ENCODE data around the gene CLRN1.

CLRN1 gene

DNA sequence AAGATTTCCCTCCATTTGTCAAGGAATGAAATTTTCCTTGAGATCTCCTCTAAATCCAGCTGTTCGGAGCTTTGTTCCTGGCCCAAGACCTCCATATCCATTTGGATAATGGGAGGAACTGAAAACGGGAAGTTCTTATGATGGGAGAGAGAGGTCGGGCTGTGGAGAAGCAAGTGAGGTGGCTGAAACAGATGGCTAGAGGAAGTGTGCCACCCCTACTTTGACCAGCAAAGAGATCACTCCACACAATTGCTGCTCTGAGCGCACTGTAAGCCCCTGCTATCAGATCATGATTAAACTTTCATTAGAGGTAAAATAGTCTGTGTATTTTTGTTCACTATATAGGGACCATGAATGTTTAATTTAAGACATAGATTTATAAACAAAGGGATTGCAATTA lies 67.2 kb downstream of the CLRN1 start, which contains the start of gene MINDY4B:
MINDY4B (minus strand) TSS at position 101 of the 400 bp plus-strand sequence; CDS start at position 101, 0 bp downstream.
- no peaks in the 10 kb centered on the region for H3K9me3 ChIP-seq (ENCODE audit: insufficient read depth, low read depth, low read length)
- no peaks in the 10 kb centered on the region for H3K4me1 ChIP-seq (ENCODE audit: insufficient read depth, low read length, poor library complexity, severe bottlenecking)
- H3K4me2 ChIP-seq (ENCODE audit: low read depth, low read length, poor library complexity, severe bottlenecking), result no peak within 1 kb of the TSS
- H3F3A ChIP-seq (ENCODE audit: low read depth), result no peaks in the 10 kb centered on the region
- no peaks in the 10 kb centered on the region for H3K27me3 ChIP-seq (ENCODE audit: insufficient read depth, low read length, poor library complexity, severe bottlenecking)
- H3K36me3 ChIP-seq (ENCODE audit: insufficient read depth, low read length), result no peaks in the 10 kb centered on the region
- TF ChIP-seq EZH2phosphoT487 (IDR thresholded peaks at IDR 0.05; ENCODE audit: borderline replicate concordance), result no peak
- TF ChIP-seq, protein P1, sequence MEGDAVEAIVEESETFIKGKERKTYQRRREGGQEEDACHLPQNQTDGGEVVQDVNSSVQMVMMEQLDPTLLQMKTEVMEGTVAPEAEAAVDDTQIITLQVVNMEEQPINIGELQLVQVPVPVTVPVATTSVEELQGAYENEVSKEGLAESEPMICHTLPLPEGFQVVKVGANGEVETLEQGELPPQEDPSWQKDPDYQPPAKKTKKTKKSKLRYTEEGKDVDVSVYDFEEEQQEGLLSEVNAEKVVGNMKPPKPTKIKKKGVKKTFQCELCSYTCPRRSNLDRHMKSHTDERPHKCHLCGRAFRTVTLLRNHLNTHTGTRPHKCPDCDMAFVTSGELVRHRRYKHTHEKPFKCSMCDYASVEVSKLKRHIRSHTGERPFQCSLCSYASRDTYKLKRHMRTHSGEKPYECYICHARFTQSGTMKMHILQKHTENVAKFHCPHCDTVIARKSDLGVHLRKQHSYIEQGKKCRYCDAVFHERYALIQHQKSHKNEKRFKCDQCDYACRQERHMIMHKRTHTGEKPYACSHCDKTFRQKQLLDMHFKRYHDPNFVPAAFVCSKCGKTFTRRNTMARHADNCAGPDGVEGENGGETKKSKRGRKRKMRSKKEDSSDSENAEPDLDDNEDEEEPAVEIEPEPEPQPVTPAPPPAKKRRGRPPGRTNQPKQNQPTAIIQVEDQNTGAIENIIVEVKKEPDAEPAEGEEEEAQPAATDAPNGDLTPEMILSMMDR (conservative IDR thresholded peaks at IDR 0.05; ENCODE audit: low read length), result no peak
- H3K79me2 ChIP-seq (ENCODE audit: insufficient read depth, low read length), result no peaks in the 10 kb centered on the region
- no peak within 1 kb of the TSS for H3K4me3 ChIP-seq (ENCODE audit: low read length, poor library complexity, severe bottlenecking)
- no peak within 1 kb of the TSS for H3K9ac ChIP-seq (ENCODE audit: low read depth, low read length, poor library complexity, severe bottlenecking)
- no peaks in the 10 kb centered on the region for H4K20me1 ChIP-seq (ENCODE audit: insufficient read depth, low read length, poor library complexity, severe bottlenecking)
- H3K9me2 ChIP-seq (replicated peaks; ENCODE audit: low read depth, low read length), result no peaks in the 10 kb centered on the region
- H2AFZ ChIP-seq (ENCODE audit: low read length), result no peak within 1 kb of the TSS

DNA sequence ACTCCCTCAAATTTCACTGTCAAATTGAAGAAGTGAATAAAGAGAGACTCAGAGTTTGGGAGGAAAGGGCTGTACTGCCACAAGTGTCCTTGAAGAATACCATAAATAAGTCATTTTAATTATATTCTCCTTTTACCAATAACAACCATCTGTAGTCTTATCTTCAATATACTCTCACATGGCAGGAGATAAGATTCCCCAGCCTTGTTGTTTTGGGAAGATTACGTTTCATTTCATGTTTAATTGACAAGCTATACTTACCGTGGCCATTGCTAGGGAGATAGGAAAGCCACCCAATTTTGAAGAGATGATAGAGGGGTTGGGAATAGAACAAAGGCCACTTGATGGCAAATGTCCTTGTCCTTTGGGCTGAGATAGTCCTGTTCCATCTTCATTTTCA lies 69.5 kb downstream of the CLRN1 start:
- no peaks in the 10 kb centered on the region for H3K9me3 ChIP-seq (ENCODE audit: insufficient read depth, low read depth, low read length)
- no peaks in the 10 kb centered on the region for H3K36me3 ChIP-seq (ENCODE audit: insufficient read depth, low read length)
- peaks cover 19% of the 10 kb centered on the region for H3K4me1 ChIP-seq (ENCODE audit: insufficient read depth, low read length, poor library complexity, severe bottlenecking)
- no peak for TF ChIP-seq EZH2phosphoT487 (IDR thresholded peaks at IDR 0.05; ENCODE audit: borderline replicate concordance)
- TF ChIP-seq, protein P1 (conservative IDR thresholded peaks at IDR 0.05; ENCODE audit: low read length), result no peak
- H3K4me3 ChIP-seq (ENCODE audit: low read length, poor library complexity, severe bottlenecking), result no peak overlapping the region
- H4K20me1 ChIP-seq (ENCODE audit: insufficient read depth, low read length, poor library complexity, severe bottlenecking), result no peaks in the 10 kb centered on the region
- H3K27me3 ChIP-seq (ENCODE audit: insufficient read depth, low read length, poor library complexity, severe bottlenecking), result no peaks in the 10 kb centered on the region
- no peaks in the 10 kb centered on the region for H3K9me2 ChIP-seq (replicated peaks; ENCODE audit: low read depth, low read length)
- H3K79me2 ChIP-seq (ENCODE audit: insufficient read depth, low read length), result no peaks in the 10 kb centered on the region
- H2AFZ ChIP-seq (ENCODE audit: low read length), result no peak overlapping the region
- no peak overlapping the region for H3K4me2 ChIP-seq (ENCODE audit: low read depth, low read length, poor library complexity, severe bottlenecking)
- H3K9ac ChIP-seq (ENCODE audit: low read depth, low read length, poor library complexity, severe bottlenecking), result no peak overlapping the region
- no peaks in the 10 kb centered on the region for H3F3A ChIP-seq (ENCODE audit: low read depth)

DNA sequence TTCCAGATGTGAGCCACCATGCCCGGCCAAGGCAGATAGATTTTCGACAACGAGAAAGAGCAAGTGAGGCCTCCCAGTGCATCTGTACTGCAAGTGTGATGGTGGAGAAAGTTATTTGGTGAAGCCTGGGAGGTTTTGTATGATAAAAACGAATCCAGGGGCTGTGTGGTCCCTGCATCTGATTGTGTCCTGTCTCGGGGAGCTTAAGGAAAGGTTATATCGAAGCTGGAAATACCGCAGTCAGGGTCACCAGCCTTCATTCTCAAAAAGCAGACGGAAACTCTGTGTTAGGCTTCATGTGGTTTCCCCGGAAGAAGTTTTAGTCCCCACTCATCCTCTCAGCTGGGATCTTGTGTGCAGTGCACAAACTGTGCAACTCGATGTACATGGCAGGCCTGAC lies 70.7 kb downstream of the CLRN1 start:
- Histone ChIP-seq H3K27me3 (ENCODE audit: insufficient read depth, low read length, poor library complexity, severe bottlenecking) (no peaks in the 10 kb centered on the region), H3K4me1 (ENCODE audit: insufficient read depth, low read length, poor library complexity, severe bottlenecking) (peaks cover 19% of the 10 kb centered on the region), H3K79me2 (ENCODE audit: insufficient read depth, low read length) (no peaks in the 10 kb centered on the region), H3K36me3 (ENCODE audit: insufficient read depth, low read length) (no peaks in the 10 kb centered on the region), H3F3A (ENCODE audit: low read depth) (no peaks in the 10 kb centered on the region), H3K4me2 (ENCODE audit: low read depth, low read length, poor library complexity, severe bottlenecking) (no peak overlapping the region), H3K9me3 (ENCODE audit: insufficient read depth, low read depth, low read length) (no peaks in the 10 kb centered on the region), H3K9ac (ENCODE audit: low read depth, low read length, poor library complexity, severe bottlenecking) (no peak overlapping the region), H4K20me1 (ENCODE audit: insufficient read depth, low read length, poor library complexity, severe bottlenecking) (no peaks in the 10 kb centered on the region), H3K9me2 (replicated peaks; ENCODE audit: low read depth, low read length) (no peaks in the 10 kb centered on the region), H3K4me3 (ENCODE audit: low read length, poor library complexity, severe bottlenecking) (no peak overlapping the region), H2AFZ (ENCODE audit: low read length) (no peak overlapping the region)
- TF ChIP-seq, protein P1 (conservative IDR thresholded peaks at IDR 0.05; ENCODE audit: low read length), result no peak
- TF ChIP-seq EZH2phosphoT487 (IDR thresholded peaks at IDR 0.05; ENCODE audit: borderline replicate concordance), result no peak
